B cell (primary cell): ENCODE measurements around the gene THAP4. TPM values are rescaled to one million over a fixed set of nuclear protein-coding genes. Genes with fewer than 3 reads are reported as not detected.

Source experiments
- ATAC-seq: fragments of 200-7000 bp; cut with Tn5 transposase; one replicate; pipeline ENCODE4 v1.10.0; 2021; ENCODE audit warnings: low read depth, mild to moderate bottlenecking, moderate number of reproducible peaks, moderate library complexity
- CTCF ChIA-PET: fragments of 350-600 bp; sonication (Branson Sonifier 250); formaldehyde crosslinking; loops from one replicate; lab custom pipeline; 2021; ENCODE audit warnings: antibody characterized with exemption, inconsistent platforms; lab: Charles Lee
- POLR2A ChIA-PET: fragments of 350-600 bp; sonication (Branson Sonifier 250); formaldehyde crosslinking; loops from one replicate; lab custom pipeline; 2021; ENCODE audit warnings: antibody characterized with exemption; lab: Charles Lee
- DNase-seq: peaks from one replicate; pipeline ENCODE4 v3.0.0; 2013
- H2AFZ ChIP-seq: 2 replicates; pipeline ENCODE4 v1.6.1; 2012; ENCODE audit warnings: mild to moderate bottlenecking, low read depth, low read length; ENCODE audit not compliant: insufficient read depth, poor library complexity, severe bottlenecking
- H3K27ac ChIP-seq, 2 donors: 1 replicate in 1 of 2; 2 replicates in 1 of 2; pipeline ENCODE4 v1.5.1; 2012 to 2013; ENCODE audit warnings: low read length in 2 of 2, mild to moderate bottlenecking in 2 of 2, moderate library complexity in 1 of 2
- H3K27me3 ChIP-seq, 4 experiments: fragments of 200-600 bp in 1 of 4; sonication (generic) in 1 of 4; replicated peaks in 1 of 4; 1 replicate in 2 of 4; 2 replicates in 2 of 4; pipeline versions ENCODE4 v1.6.1 to v1.7.0; 2013 to 2016; ENCODE audit warnings: low read length in 3 of 4, mild to moderate bottlenecking in 2 of 4, mixed read lengths in 1 of 4, moderate library complexity in 1 of 4; ENCODE audit not compliant: insufficient read depth in 4 of 4, control insufficient read depth in 3 of 4; ENCODE audit errors: control extremely low read depth in 1 of 4
- H3K36me3 ChIP-seq, 2 experiments: replicated peaks in 1 of 2; 1 replicate in 1 of 2; 2 replicates in 1 of 2; pipeline versions ENCODE4 v1.6.1 to v1.7.1; 2013; ENCODE audit warnings: low read length in 1 of 2; ENCODE audit not compliant: insufficient read depth in 2 of 2, control insufficient read depth in 1 of 2; ENCODE audit errors: control extremely low read depth in 1 of 2, extremely low read depth in 1 of 2
- H3K4me1 ChIP-seq, 2 donors: fragments of 200-600 bp in 1 of 2; sonication (generic) in 1 of 2; 1 replicate in 1 of 2; 2 replicates in 1 of 2; pipeline versions ENCODE4 v1.5.1 to v1.6.1; 2013 to 2017; ENCODE audit warnings: low read length in 2 of 2; ENCODE audit not compliant: control insufficient read depth in 2 of 2, insufficient read depth in 2 of 2
- H3K4me2 ChIP-seq: replicated peaks from 2 replicates; pipeline ENCODE3; 2012; ENCODE audit warnings: mild to moderate bottlenecking, low read depth, low read length; ENCODE audit not compliant: poor library complexity, severe bottlenecking
- H3K4me3 ChIP-seq, 5 experiments: fragments of 200-600 bp in 1 of 5; sonication (generic) in 1 of 5; 1 replicate in 3 of 5; 2 replicates in 2 of 5; pipeline versions ENCODE4 v1.5.1 to v1.7.0; 2011 to 2016; ENCODE audit warnings: low read length in 4 of 5, mild to moderate bottlenecking in 4 of 5, low read depth in 2 of 5, control low read depth in 1 of 5, moderate library complexity in 1 of 5; ENCODE audit not compliant: insufficient read depth in 1 of 5; ENCODE audit errors: control extremely low read depth in 1 of 5, extremely low read depth in 1 of 5
- H3K79me2 ChIP-seq: fragments of 200-600 bp; sonication (generic); one replicate; pipeline ENCODE4 v1.6.0; 2016; ENCODE audit warnings: low read length; ENCODE audit not compliant: control insufficient read depth, insufficient read depth
- H3K9ac ChIP-seq: fragments of 200-600 bp; sonication (generic); 2 replicates; pipeline ENCODE4 v1.6.1; 2017; ENCODE audit warnings: mild to moderate bottlenecking, low read length, moderate library complexity
- H3K9me3 ChIP-seq, 3 donors: one replicate each; pipeline versions ENCODE4 v1.6.1 to v1.7.1; 2013; ENCODE audit warnings: low read length in 2 of 3; ENCODE audit not compliant: control insufficient read depth in 2 of 3, insufficient read depth in 1 of 3; ENCODE audit errors: control extremely low read depth in 1 of 3
- H4K20me1 ChIP-seq: 2 replicates; pipeline ENCODE4 v1.6.0; 2012; ENCODE audit warnings: mild to moderate bottlenecking, low read length; ENCODE audit not compliant: insufficient read depth, control insufficient read depth, poor library complexity, severe bottlenecking
- H3K27ac Mint-ChIP-seq: one replicate; pipeline ENCODE4 v1.8.0; 2021; ENCODE audit warnings: mixed read lengths
- H3K27me3 Mint-ChIP-seq: one replicate; pipeline ENCODE4 v1.8.0; 2021; ENCODE audit warnings: mixed read lengths
- H3K4me1 Mint-ChIP-seq: one replicate; pipeline ENCODE4 v1.8.0; 2021; ENCODE audit warnings: mixed read lengths
- H3K4me3 Mint-ChIP-seq: one replicate; pipeline ENCODE4 v1.8.0; 2021; ENCODE audit warnings: mixed read lengths
- H3K9me3 Mint-ChIP-seq: one replicate; pipeline ENCODE4 v1.8.0; 2022; ENCODE audit warnings: mixed read lengths; ENCODE audit not compliant: insufficient read depth
- CTCF ChIP-seq: fragments of 200-600 bp; IDR thresholded peaks from one replicate; pipeline ENCODE4 v1.8.0; 2022; ENCODE audit warnings: antibody characterized with exemption, mild to moderate bottlenecking
- EZH2 ChIP-seq: IDR thresholded peaks from 2 replicates; pipeline ENCODE4 v1.6.1; 2012; ENCODE audit warnings: borderline replicate concordance, low read depth, mild to moderate bottlenecking, moderate library complexity, low read length; ENCODE audit not compliant: insufficient read depth, poor library complexity, severe bottlenecking
- WGBS: methylation state at CpG from one replicate; pipeline ENCODE4 v1.1.5; 2013; ENCODE audit warnings: missing lambda C conversion rate; ENCODE audit not compliant: insufficient coverage; 5-methylcytosine and 5-hydroxymethylcytosine counted together
- intact Hi-C: fragments of 100-400 bp; cut with micrococcal nuclease; formaldehyde crosslinking; loops from one replicate; pipeline ENCODE4 v1.10.0; 2022
- polyA plus RNA-seq: library from polyadenylated mRNA; depleted of rRNA; stranded (reverse); fragments of >200 nt; gene quantifications from 2 replicates; pipeline ENCODE4 v1.2.3, GENCODE V29; 2012
- total RNA-seq, 2 donors: library from RNA; stranded (reverse); fragments of 120-200 nt in 1 of 2; gene quantifications; 1 replicate in 1 of 2; 2 replicates in 1 of 2; pipeline versions ENCODE4 v1.2.3 to v1.2.4, GENCODE V29; 2013 to 2022

Gene THAP4
- total and polyA plus RNA-seq, 2 donors (not counting 1 experiment from before 2014, with no cell fraction given), result 26.5 to 41.0 TPM

- H3K4me1 Mint-ChIP-seq, result peaks cover 6% of the 10 kb centered on the region
- WGBS, result 91% methylated on average over 23 of the region's 23 CpGs
- Histone ChIP-seq H3K27ac (no peak overlapping the region), H3K9ac (no peak overlapping the region), H4K20me1 (no peaks in the 10 kb centered on the region), H3K4me3 (no peak overlapping the region), H2AFZ (no peak overlapping the region), H3K36me3 (no peaks in the 10 kb centered on the region), H3K4me2 (no peak overlapping the region), H3K79me2 (no peaks in the 10 kb centered on the region), H3K4me1 (peaks cover 0 to 11% of the 10 kb centered on the region in 2 donors), H3K9me3 (no peaks in the 10 kb centered on the region), H3K27me3 (peaks cover 0 to 13% (median 6%) of the 10 kb centered on the region in 4 experiments)
- no peak overlapping the region for H3K4me3 Mint-ChIP-seq
- no peaks in the 10 kb centered on the region for H3K9me3 Mint-ChIP-seq
- ATAC-seq (no peak), DNase-seq (no peak)
- H3K27me3 Mint-ChIP-seq, result peaks cover 10% of the 10 kb centered on the region
- intact Hi-C loops, result no loop called here
- ChIA-PET POLR2A (no interaction called here), CTCF (no interaction called here)
- TF ChIP-seq EZH2 (no peak), CTCF (no peak)
- no peak overlapping the region for H3K27ac Mint-ChIP-seq
These were observed 72.9 kb downstream of the THAP4 start for GRCh38 chr2:241563981-241564595.

DNA sequence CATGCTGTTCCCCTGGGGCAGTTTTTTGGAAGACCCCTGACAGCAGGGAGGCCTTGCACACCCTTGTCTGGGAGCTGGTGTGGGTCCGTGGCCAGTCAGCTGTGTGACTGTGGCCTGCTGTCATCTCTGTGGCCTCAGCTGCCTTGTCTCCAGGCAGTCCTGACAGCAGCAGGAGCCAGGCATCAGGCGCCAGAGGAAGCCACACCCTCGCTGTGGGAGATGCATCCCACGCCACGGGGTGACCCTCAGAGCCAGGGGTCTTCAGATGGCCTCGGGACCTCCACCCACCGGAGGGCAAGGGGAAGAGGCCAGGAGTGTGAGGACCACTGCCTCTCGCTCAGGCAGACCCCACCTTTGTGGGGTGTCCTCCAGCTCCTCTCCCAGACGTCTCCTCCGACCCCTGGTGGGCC lies 73.4 kb downstream of the THAP4 start:
- H3K27ac ChIP-seq, result no peak overlapping the region
- WGBS, result 94% methylated on average over 10 of the region's 10 CpGs
- peaks cover 0 to 11% of the 10 kb centered on the region in 2 donors for H3K4me1 ChIP-seq
- H2AFZ ChIP-seq, result no peak overlapping the region
- Mint-ChIP-seq H3K27ac (no peak overlapping the region), H3K4me3 (no peak overlapping the region), H3K4me1 (peaks cover 6% of the 10 kb centered on the region), H3K9me3 (no peaks in the 10 kb centered on the region), H3K27me3 (peaks cover 10% of the 10 kb centered on the region)
- ATAC-seq (no peak), DNase-seq (no peak)
- H3K4me2 ChIP-seq, result no peak overlapping the region
- peaks cover 0 to 14% (median 6%) of the 10 kb centered on the region in 4 experiments for H3K27me3 ChIP-seq
- no peaks in the 10 kb centered on the region for H3K36me3 ChIP-seq
- intact Hi-C loops, result no loop called here
- ChIA-PET POLR2A (no interaction called here), CTCF (no interaction called here)
- H3K9me3 ChIP-seq, result no peaks in the 10 kb centered on the region
- TF ChIP-seq CTCF (no peak), EZH2 (no peak)
- no peak overlapping the region for H3K4me3 ChIP-seq
- no peaks in the 10 kb centered on the region for H4K20me1 ChIP-seq
- no peaks in the 10 kb centered on the region for H3K79me2 ChIP-seq
- no peak overlapping the region for H3K9ac ChIP-seq
